ENCODE measurements around the gene RECQL5. TPM values are rescaled to one million over a fixed set of nuclear protein-coding genes. Genes with fewer than 3 reads are reported as not detected.

The RECQL5 gene
- total and polyA plus RNA-seq, 2 of the 8 experiments (the other 6 are each of a cell fraction or from before 2014, with no cell fraction given): 15.1 to 41.1 TPM

- Histone ChIP-seq H4K91ac (replicated peaks; ENCODE audit: insufficient read length, low read length) (no peak overlapping the region), H2BK120ac (replicated peaks; ENCODE audit: low read depth, low read length) (no peak overlapping the region), H3K4ac (replicated peaks; ENCODE audit: insufficient read length, low read depth, low read length) (no peak overlapping the region), H2BK20ac (ENCODE audit: low read length) (no peak overlapping the region), H3K36me3 (ENCODE audit: control insufficient read depth in 2 of 4, insufficient read depth in 4 of 4, low read length in 3 of 4) (peaks cover 6 to 32% (median 11%) of the 10 kb centered on the region in 4 experiments; a peak in 7 of 8 replicates), H3K4me1 (replicated peaks in 1 of 4; ENCODE audit: control insufficient read depth in 3 of 4, insufficient read depth in 4 of 4, low read length in 3 of 4) (no peaks in the 10 kb centered on the region), H4K20me1 (replicated peaks in 1 of 2; ENCODE audit: control insufficient read depth in 1 of 2, insufficient read depth in 2 of 2, low read length in 2 of 2) (peaks cover 0 to 5% of the 10 kb centered on the region in 2 experiments), H2AK5ac (ENCODE audit: low read depth, low read length) (no peak overlapping the region), H2BK5ac (ENCODE audit: low read depth, low read length) (no peak overlapping the region), H3K23ac (ENCODE audit: insufficient read length) (no peak overlapping the region), H4K5ac (ENCODE audit: insufficient read length, low read depth, low read length) (no peak overlapping the region), H3K9me3 (ENCODE audit: insufficient read depth in 2 of 2, low read depth in 1 of 2, low read length in 1 of 2) (no peaks in the 10 kb centered on the region), H3K27me3 (replicated peaks in 1 of 4; ENCODE audit: control insufficient read depth in 3 of 4, extremely low read depth in 1 of 4, insufficient read depth in 3 of 4, low read length in 3 of 4) (no peaks in the 10 kb centered on the region), H3K56ac (replicated peaks; ENCODE audit: insufficient read length, low read depth, low read length) (no peak overlapping the region), H3K4me3 (ENCODE audit: extremely low read depth in 1 of 4, insufficient read depth in 2 of 4, low read depth in 3 of 4, low read length in 4 of 4) (no peak overlapping the region), H2AFZ (ENCODE audit: low read length) (no peak overlapping the region), H3K9ac (replicated peaks in 1 of 4; ENCODE audit: extremely low read depth in 1 of 4, low read depth in 3 of 4, low read length in 3 of 4) (no peak overlapping the region; a peak in 1 of 7 replicates), H2BK15ac (ENCODE audit: low read length) (no peak overlapping the region), H2BK12ac (ENCODE audit: low read depth, low read length) (no peak overlapping the region), H3K27ac (ENCODE audit: low read depth, low read length) (no peak overlapping the region), H4K8ac (ENCODE audit: extremely low read depth, insufficient read depth, low read length) (0 out of 2 replicates have a peak overlapping the region, but pooled peaks have one; percentile 8), H3K18ac (ENCODE audit: extremely low read depth, low read length) (no peak overlapping the region), H3K14ac (ENCODE audit: insufficient read length) (no peak overlapping the region), H3K79me2 (ENCODE audit: control insufficient read depth in 1 of 2, insufficient read depth in 2 of 2, low read length in 2 of 2) (no peaks in the 10 kb centered on the region), H3K23me2 (ENCODE audit: low read depth, low read length) (no peaks in the 10 kb centered on the region), H3K79me1 (ENCODE audit: low read depth, low read length) (no peaks in the 10 kb centered on the region), H3K4me2 (ENCODE audit: insufficient read depth in 1 of 2, low read depth in 2 of 2, low read length in 2 of 2) (no peak overlapping the region)
- CTCF ChIA-PET (ENCODE audit: partially characterized antibody): interaction anchor here (0.7 to 51.0 kb wide), 12 partner anchors 9 to 137 kb away, joined by 3 to 2200 read pairs (median 8); partner anchors contain the start of genes GALK1, ITGB4, RECQL5 and SAP30BP
- FAIRE-seq: no peak
- 97% methylated on average over 5 of the region's 5 CpGs; no CpG with 5 or more reads in 1 of the 2 experiments for WGBS, 2 experiments (ENCODE audit: extremely low coverage in 1 of 2, insufficient coverage in 1 of 2, insufficient read length in 1 of 2, insufficient replicate concordance in 2 of 2, low coverage in 1 of 2, low lambda C conversion rate in 2 of 2, missing lambda C conversion rate in 1 of 2)
- POLR2A ChIA-PET (ENCODE audit: partially characterized antibody): interaction anchor here (0.8 to 2.8 kb wide), 5 partner anchors 11 to 154 kb away, joined by 3 to 12 read pairs (median 3); partner anchors contain the start of genes RECQL5 and SAP30BP
- DNase-seq (ENCODE audit: low read depth in 1 of 2, low spot score in 2 of 2): no peak
- TF ChIP-seq FOSL1 (IDR thresholded peaks at IDR 0.05; ENCODE audit: insufficient read depth, low read depth, low read length): no peak
- TF ChIP-seq CREB1 (IDR thresholded peaks at IDR 0.05): no peak
- TF ChIP-seq JUN (IDR thresholded peaks at IDR 0.05; ENCODE audit: low read depth, low read length): no peak
- no peak for TF ChIP-seq RAD21 (IDR thresholded peaks at IDR 0.05 in 1 of 2, conservative IDR thresholded peaks at IDR 0.05 in 1 of 2; ENCODE audit: low read depth in 2 of 2, low read length in 2 of 2)
- no peak for TF ChIP-seq SIN3A (conservative IDR thresholded peaks at IDR 0.05 in 1 of 2, IDR thresholded peaks at IDR 0.05 in 1 of 2; ENCODE audit: low read depth in 1 of 2, low read length in 2 of 2)
- no peak for TF ChIP-seq KDM5A (IDR thresholded peaks at IDR 0.05; ENCODE audit: low read length)
- TF ChIP-seq CEBPB (IDR thresholded peaks at IDR 0.05; ENCODE audit: low read depth, low read length): no peak
- no peak for TF ChIP-seq RNF2 (IDR thresholded peaks at IDR 0.05; ENCODE audit: borderline replicate concordance, low read depth, low read length, missing control alignments, poor library complexity, severe bottlenecking)
- TF ChIP-seq POLR2AphosphoS5 (IDR thresholded peaks at IDR 0.05; ENCODE audit: low read depth, low read length): no peak
- TF ChIP-seq CHD2 (IDR thresholded peaks at IDR 0.05; ENCODE audit: low read length): no peak
- TF ChIP-seq POU5F1 (IDR thresholded peaks at IDR 0.05; ENCODE audit: low read depth, low read length): no peak
- TF ChIP-seq YY1 (IDR thresholded peaks at IDR 0.05; ENCODE audit: low read depth, low read length): no peak
- TF ChIP-seq TAF1 (IDR thresholded peaks at IDR 0.05; ENCODE audit: low read depth, low read length): no peak
- TF ChIP-seq CTBP2 (IDR thresholded peaks at IDR 0.05; ENCODE audit: borderline replicate concordance, insufficient read depth, insufficient read length, low read length): no peak
These were observed 14.6 kb downstream of the RECQL5 start for GRCh38 chr17:75652341-75652740.

All from H1 (cell line).